ENCODE data around the gene UBAP2. TPM values are rescaled to one million over a fixed set of nuclear protein-coding genes. Genes with fewer than 3 reads are reported as not detected.

The UBAP2 gene
- total RNA-seq, 1 experiment from 2014 or later = 45.5 TPM

DNA sequence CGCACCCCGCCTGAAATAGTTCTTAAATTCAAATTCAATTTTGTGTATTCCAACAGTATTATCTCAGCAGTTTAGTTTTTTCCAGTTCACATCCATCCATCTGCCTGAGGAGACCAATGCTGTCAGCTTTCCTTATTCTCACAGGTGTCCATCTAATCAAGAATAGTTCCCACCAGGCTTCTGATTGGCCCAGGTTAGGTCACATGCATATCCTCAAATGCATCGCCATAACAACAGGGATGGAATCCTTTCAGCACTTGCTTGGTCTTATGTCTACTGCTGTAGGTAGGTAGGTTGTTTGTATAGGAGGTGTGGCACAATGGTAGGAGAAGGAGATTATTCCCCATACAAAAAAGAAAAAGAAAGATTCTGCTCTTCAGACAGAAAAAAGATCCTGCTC lies 140.6 kb downstream of the UBAP2 start:
- Mint-ChIP-seq H3K36me3 (ENCODE audit: insufficient read depth, unreplicated experiment) (peaks cover 15% of the 10 kb centered on the region), H3K4me3 (ENCODE audit: low read depth, unreplicated experiment) (no peak overlapping the region), H3K4me1 (ENCODE audit: low read depth, unreplicated experiment) (no peaks in the 10 kb centered on the region), H3K27ac (ENCODE audit: unreplicated experiment) (peak overlapping the region; percentile 36), H3K27me3 (ENCODE audit: unreplicated experiment) (no peaks in the 10 kb centered on the region), H3K9me3 (ENCODE audit: low read depth, unreplicated experiment) (no peaks in the 10 kb centered on the region)
- CTCF ChIA-PET = no interaction called here
- BruUV-seq (replicated peaks) = no TSS peak
- TF ChIP-seq, protein P1, sequence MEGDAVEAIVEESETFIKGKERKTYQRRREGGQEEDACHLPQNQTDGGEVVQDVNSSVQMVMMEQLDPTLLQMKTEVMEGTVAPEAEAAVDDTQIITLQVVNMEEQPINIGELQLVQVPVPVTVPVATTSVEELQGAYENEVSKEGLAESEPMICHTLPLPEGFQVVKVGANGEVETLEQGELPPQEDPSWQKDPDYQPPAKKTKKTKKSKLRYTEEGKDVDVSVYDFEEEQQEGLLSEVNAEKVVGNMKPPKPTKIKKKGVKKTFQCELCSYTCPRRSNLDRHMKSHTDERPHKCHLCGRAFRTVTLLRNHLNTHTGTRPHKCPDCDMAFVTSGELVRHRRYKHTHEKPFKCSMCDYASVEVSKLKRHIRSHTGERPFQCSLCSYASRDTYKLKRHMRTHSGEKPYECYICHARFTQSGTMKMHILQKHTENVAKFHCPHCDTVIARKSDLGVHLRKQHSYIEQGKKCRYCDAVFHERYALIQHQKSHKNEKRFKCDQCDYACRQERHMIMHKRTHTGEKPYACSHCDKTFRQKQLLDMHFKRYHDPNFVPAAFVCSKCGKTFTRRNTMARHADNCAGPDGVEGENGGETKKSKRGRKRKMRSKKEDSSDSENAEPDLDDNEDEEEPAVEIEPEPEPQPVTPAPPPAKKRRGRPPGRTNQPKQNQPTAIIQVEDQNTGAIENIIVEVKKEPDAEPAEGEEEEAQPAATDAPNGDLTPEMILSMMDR (IDR thresholded peaks at IDR 0.05; ENCODE audit: unreplicated experiment) = no peak
- intact Hi-C loops (cut with micrococcal nuclease; ENCODE audit: unreplicated experiment) = no loop called here
- DNase-seq = no peak

DNA sequence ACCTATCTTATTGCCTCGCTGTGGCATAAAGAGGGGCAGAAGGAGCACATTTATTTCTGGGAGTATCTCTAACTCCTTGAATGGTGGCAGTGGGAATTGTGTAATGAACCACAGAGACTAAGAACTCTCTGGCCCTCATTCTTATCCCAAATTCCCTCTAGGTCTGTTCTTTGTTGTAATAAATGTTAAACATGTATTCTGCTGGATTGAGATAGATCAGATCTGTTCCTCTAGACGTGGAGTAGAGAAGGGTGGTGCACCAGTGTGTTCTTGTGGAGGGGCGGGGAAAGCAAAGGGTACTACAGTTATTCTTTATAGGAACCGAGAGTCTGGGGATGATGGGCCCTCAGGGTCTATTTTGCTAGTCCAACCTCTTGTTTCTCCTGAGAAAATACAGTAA lies 141.3 kb downstream of the UBAP2 start:
- Mint-ChIP-seq H3K36me3 (ENCODE audit: insufficient read depth, unreplicated experiment) (peaks cover 15% of the 10 kb centered on the region), H3K9me3 (ENCODE audit: low read depth, unreplicated experiment) (no peaks in the 10 kb centered on the region), H3K4me3 (ENCODE audit: low read depth, unreplicated experiment) (no peak overlapping the region), H3K27ac (ENCODE audit: unreplicated experiment) (no peak overlapping the region), H3K27me3 (ENCODE audit: unreplicated experiment) (no peaks in the 10 kb centered on the region), H3K4me1 (ENCODE audit: low read depth, unreplicated experiment) (no peaks in the 10 kb centered on the region)
- DNase-seq = no peak
- intact Hi-C loops (cut with micrococcal nuclease; ENCODE audit: unreplicated experiment) = no loop called here
- no TSS peak for BruUV-seq (replicated peaks)
- CTCF ChIA-PET = no interaction called here
- TF ChIP-seq, protein P1 (IDR thresholded peaks at IDR 0.05; ENCODE audit: unreplicated experiment) = no peak

DNA sequence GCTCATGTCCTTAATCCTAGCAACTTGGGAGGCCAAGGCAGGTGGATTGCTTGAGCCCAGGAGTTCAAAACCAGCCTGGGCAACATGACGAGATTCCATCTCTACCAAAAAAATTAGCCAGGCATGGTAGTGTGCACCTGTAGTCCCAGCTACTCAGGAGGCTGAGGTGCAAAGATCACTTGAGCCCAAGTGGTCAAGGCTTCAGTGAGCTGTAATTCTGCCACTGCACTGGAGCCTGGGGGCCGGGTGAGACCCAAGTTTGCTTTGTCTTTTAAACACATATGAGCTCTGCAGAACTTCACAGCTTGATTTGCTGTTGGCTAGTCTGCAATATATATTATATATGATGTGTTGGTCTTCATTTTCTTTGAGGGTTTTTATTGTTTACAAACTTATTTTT lies 141.9 kb downstream of the UBAP2 start:
- no peaks in the 10 kb centered on the region for H3K27me3 Mint-ChIP-seq (ENCODE audit: unreplicated experiment)
- H3K4me3 Mint-ChIP-seq (ENCODE audit: low read depth, unreplicated experiment) = no peak overlapping the region
- TF ChIP-seq, protein P1 (IDR thresholded peaks at IDR 0.05; ENCODE audit: unreplicated experiment) = no peak
- BruUV-seq (replicated peaks) = no TSS peak
- no peak overlapping the region for H3K27ac Mint-ChIP-seq (ENCODE audit: unreplicated experiment)
- H3K36me3 Mint-ChIP-seq (ENCODE audit: insufficient read depth, unreplicated experiment) = peaks cover 15% of the 10 kb centered on the region
- H3K4me1 Mint-ChIP-seq (ENCODE audit: low read depth, unreplicated experiment) = no peaks in the 10 kb centered on the region
- no peak for DNase-seq
- CTCF ChIA-PET = no interaction called here
- intact Hi-C loops (cut with micrococcal nuclease; ENCODE audit: unreplicated experiment) = no loop called here
- no peaks in the 10 kb centered on the region for H3K9me3 Mint-ChIP-seq (ENCODE audit: low read depth, unreplicated experiment)

DNA sequence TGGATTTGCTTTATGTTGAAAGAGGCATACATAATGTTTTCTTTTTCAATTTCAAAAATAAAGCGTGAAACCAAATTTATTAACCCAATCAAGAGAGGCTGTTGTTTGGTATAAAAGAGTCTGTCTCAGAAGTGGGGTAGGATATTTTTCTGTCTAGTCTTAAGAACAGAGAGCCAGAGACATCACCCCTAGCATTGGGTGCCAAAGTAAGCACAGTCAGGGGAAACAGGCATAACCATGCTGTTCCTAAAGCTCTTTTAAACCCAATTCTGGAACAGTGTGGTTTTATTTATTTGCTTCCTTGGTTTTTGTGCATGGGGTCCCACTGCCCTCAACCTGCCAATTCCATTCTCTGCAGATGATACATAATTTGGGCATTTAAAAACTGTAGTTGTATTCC lies 143.6 kb downstream of the UBAP2 start:
- BruUV-seq (replicated peaks) = no TSS peak
- H3K4me1 Mint-ChIP-seq (ENCODE audit: low read depth, unreplicated experiment) = no peaks in the 10 kb centered on the region
- peaks cover 15% of the 10 kb centered on the region for H3K36me3 Mint-ChIP-seq (ENCODE audit: insufficient read depth, unreplicated experiment)
- no peaks in the 10 kb centered on the region for H3K9me3 Mint-ChIP-seq (ENCODE audit: low read depth, unreplicated experiment)
- CTCF ChIA-PET = no interaction called here
- intact Hi-C loops (cut with micrococcal nuclease; ENCODE audit: unreplicated experiment) = no loop called here
- TF ChIP-seq, protein P1 (IDR thresholded peaks at IDR 0.05; ENCODE audit: unreplicated experiment) = no peak
- no peak overlapping the region for H3K4me3 Mint-ChIP-seq (ENCODE audit: low read depth, unreplicated experiment)
- no peak overlapping the region for H3K27ac Mint-ChIP-seq (ENCODE audit: unreplicated experiment)
- no peak for DNase-seq
- no peaks in the 10 kb centered on the region for H3K27me3 Mint-ChIP-seq (ENCODE audit: unreplicated experiment)

Data from Calu3 (cell line).